GM19324 (cell line): ENCODE measurements around the gene SPI1.

Experiments used
- ATAC-seq: cut with Tn5 transposase; IDR thresholded peaks from one replicate; pipeline ENCODE4 v1.9.1; 2021; ENCODE audit warnings: mild to moderate bottlenecking, moderate library complexity; ENCODE audit not compliant: unreplicated experiment, low FRiP score

Gene SPI1

GRCh38 chr11:47378010-47378835 is at the start of gene SPI1:
Gene SPI1, minus strand, starts transcription at chr11:47378547. Its CDS starts 194 bp downstream, at chr11:47378353.
- ATAC-seq, result peak; percentile 87

DNA sequence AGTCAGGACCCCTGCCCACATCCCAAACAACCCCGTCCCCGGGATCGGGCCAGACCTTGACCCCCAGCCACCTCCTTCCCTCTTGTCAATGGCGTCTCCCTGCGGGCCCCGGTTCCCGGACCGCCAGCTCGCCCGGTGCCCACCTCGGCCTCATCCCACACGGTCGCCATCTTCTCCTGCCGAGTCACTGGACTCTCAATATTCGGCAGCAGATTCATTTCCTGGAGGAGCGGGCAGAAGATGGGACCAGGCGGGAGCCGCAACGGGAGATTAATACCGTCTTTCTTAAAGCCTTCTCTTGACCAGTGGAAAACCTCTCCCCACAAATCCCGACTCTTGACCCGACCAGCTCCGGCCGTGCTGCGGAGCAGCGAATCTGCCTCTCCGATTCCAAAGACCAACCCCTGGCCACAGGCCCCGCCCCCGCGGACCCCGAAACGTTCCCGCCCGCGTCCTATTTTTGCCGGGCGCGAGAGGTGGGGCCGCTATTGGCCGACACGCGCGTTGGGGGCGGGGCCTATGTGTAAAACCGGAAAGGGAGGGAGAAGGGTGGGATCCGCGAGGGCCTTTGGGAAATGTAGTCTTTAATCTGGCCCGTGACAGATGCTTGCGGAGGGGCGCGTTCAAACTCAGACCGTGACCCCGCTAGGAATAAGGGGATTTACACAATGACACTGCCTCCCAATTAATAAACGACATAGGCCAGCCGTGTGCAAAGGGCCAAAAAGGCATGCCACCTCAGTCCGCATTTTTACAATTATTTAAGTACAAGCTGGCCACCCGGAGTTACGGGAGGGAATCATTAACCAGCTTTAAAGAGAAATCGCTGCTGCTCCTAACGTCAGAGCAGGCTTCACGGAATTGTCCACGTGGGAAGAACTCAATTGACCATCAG is 48.0 kb upstream of the SPI1 start, which contains the start of gene PSMC3:
TSS of gene PSMC3 (minus strand) at position 378 of the 895 bp plus-strand sequence. CDS start at position 218, 160 bp downstream.
- ATAC-seq, result peak; percentile 94

- no peak for ATAC-seq
These were observed 47.3 kb upstream of the SPI1 start for GRCh38 chr11:47425611-47426010.

GRCh38 chr11:47418454-47419259 is 40.3 kb upstream of the SPI1 start:
- ATAC-seq, result no peak

DNA sequence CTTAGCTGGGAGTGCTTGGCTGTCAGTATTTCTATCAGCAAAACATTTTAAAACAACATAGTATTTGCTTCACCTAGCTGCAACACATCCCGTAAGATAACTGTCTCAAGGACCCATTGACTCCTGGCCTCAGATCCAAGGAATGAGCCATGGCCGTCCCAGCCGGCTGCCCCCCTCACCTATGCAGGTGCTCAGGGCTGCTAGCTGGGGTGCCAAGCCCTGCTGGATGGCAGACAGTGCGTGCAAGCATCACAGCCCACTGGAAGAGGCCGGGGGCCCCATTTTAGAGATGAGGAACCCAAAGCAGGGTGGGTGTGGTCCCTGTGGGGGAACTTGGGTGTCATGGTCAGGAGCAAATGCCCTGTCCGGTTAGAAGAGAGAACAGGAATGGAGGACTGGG is 39.4 kb upstream of the SPI1 start:
- no peak for ATAC-seq

GRCh38 chr11:47415949-47416472 is 37.7 kb upstream of the SPI1 start:
- ATAC-seq, result no peak

GRCh38 chr11:47415091-47415854 is 36.9 kb upstream of the SPI1 start:
- ATAC-seq, result no peak

DNA sequence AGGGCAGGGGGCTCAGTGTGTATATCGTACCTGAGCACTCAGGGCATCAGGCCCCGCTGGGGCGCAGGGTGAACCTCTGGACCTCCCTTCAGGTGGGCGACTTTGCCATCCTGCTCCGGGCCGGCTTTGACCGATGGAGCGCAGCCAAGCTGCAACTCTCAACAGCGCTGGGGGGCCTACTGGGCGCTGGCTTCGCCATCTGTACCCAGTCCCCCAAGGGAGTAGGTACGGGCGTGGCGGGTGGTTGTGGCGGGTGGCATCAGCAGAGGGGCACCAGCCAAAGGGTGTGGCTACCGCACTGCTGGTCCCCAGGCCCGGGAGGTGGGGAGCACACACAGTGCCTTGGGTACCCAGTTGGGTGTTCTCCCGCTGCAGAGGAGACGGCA is 36.3 kb upstream of the SPI1 start:
- ATAC-seq, result no peak

- ATAC-seq, result no peak
These were observed 35.7 kb upstream of the SPI1 start for GRCh38 chr11:47413908-47414684.

- ATAC-seq, result no peak
These were observed 35.0 kb upstream of the SPI1 start for GRCh38 chr11:47413351-47413750.

GRCh38 chr11:47411884-47412746 is 33.8 kb upstream of the SPI1 start:
- ATAC-seq, result no peak

DNA sequence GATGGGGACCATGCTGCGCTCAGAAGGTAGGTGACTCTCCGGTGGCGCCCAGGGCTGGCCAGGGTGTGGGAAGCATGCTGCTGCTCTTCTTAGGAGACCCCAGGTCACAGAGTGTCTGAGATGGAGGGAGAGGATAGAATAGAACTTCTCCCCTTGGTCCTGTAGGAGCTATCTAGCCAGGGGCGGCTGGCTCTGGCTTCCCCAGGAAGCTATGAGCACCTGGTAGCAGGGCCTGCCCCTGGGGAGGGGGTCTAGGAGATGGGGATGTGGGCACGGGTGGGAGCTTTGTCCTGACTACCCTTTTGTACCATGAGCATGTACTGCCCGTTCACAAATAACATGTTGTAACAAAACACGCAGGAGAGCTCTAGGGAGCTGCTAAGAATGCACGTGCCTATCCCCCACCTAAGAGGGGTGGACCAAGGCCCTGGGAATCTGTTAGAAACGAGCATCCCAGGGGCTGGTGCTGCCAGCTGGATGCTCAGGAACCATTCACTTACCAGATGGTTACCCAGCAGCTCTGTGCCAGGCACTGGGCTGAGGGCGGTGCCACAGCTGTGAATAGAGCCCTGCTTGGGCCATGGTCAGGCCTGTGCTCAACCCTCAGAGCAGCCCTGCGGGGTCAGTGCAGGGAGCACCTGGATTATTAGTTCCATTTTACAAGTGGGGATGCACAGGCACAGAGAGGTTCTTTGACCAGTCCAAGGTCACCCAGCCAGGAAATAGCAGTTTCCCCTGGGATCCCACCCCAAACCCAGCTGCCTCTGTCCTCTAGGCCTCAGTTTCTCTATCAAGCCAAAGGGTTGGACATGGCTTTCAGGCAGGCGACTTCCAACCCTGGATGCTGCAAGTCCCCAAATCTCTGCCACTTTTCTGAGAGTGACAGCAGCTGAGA is 32.3 kb upstream of the SPI1 start:
- no peak for ATAC-seq

GRCh38 chr11:47409440-47410369 is 31.4 kb upstream of the SPI1 start:
- ATAC-seq, result no peak

- no peak for ATAC-seq
These were observed 30.5 kb upstream of the SPI1 start for GRCh38 chr11:47408598-47409439.
